Adrenal gland (tissue), 5 donors: ENCODE measurements around the gene MALRD1.
"Not testable (repeated sequence)": the region's sequence is repeated elsewhere in the genome, so short reads cannot be mapped to it uniquely, and the experiment has no call there.

Experiments used
- CTCF ChIP-seq, 6 experiments: fragments of 450-650 bp in 4 of 6; fragments of 200-600 bp in 2 of 6; sonication (generic) in 1 of 6; IDR thresholded peaks; 1 replicate in 5 of 6; 2 replicates in 1 of 6; pipeline versions ENCODE4 v1.5.1 to v1.8.0; 2016 to 2021; ENCODE audit warnings: antibody characterized with exemption in 6 of 6, mild to moderate bottlenecking in 2 of 6, moderate library complexity in 1 of 6
- POLR2A ChIP-seq, 2 donors: fragments of 450-650 bp; IDR thresholded peaks; one replicate each; pipeline ENCODE4 v1.6.1; 2017; ENCODE audit warnings: antibody characterized with exemption in 2 of 2, mild to moderate bottlenecking in 2 of 2, moderate library complexity in 1 of 2
- donor health status: DM: no; HTN: no; CAD: no.

DNA sequence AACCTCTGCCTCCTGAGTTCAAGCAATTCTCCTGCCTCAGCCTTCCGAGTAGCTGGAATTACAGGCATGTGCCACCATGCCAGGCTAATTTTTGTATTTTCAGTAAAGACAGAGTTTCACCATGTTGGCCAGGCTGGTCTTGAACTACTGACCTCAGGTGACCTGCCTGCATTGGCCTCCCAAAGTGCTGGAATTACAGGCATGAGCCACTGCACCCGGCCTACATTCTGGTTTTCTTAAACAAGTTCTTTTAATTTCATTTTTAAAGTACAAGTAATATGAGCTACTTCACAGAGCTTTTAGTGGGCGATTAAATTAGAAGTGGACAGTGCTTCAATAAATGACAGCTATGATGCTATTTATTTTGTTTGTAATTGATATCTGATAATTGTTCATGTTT lies 721.2 kb downstream of the MALRD1 start:
- not testable (repeated sequence) for TF ChIP-seq CTCF, POLR2A (IDR thresholded peaks at IDR 0.05)
